GM19351 (cell line): ENCODE data around the gene GCNT2.
"Not testable (repeated sequence)": the region's sequence is repeated elsewhere in the genome, so short reads cannot be mapped to it uniquely, and the experiment has no call there.

Experiments used
- ATAC-seq: cut with Tn5 transposase; IDR thresholded peaks from one replicate; pipeline ENCODE4 v1.9.1; 2021; ENCODE audit warnings: mild to moderate bottlenecking, moderate library complexity; ENCODE audit not compliant: unreplicated experiment

GCNT2 gene

GRCh38 chr6:10655508-10656055 is 134.4 kb downstream of the GCNT2 start:
- ATAC-seq: no peak

GRCh38 chr6:10658910-10659698 is 138.0 kb downstream of the GCNT2 start:
- ATAC-seq: no peak

DNA sequence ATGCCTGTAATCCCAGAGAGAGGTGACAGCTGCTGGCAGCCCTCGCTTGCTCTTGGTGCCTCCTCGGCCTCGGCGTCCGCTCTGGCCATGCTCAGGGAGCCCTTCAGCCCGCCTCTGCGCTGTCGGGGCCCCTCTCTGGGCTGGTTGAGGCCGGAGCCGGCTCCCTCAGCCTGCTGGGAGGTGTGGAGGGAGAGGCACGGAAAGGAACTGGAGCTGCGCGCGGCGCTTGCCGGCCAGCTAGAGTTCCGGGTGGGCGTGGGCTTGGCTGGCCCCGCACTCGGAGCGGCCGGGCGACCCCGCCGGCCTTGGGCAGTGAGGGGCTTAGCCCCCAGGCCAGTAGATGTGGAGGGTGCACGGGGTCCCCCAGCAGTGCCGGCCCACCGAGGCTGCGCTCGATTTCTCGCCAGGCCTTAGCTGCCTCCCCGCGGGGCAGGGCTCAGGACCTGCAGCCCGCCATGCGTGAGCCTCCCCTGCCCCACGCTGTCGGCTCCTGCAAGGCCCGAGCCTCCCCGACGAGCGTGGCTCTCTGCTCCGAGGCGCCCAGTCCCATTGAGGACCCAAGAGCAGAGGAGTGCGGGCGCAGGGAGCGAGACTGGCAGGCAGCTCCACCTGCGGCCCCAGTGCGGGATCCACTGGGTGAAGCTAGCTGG is 138.7 kb downstream of the GCNT2 start:
- peak; percentile 62 for ATAC-seq

- ATAC-seq: not testable (repeated sequence)
These were observed 139.5 kb downstream of the GCNT2 start for GRCh38 chr6:10660431-10661191.

GRCh38 chr6:10662207-10662606 is 141.1 kb downstream of the GCNT2 start:
- ATAC-seq: no peak

GRCh38 chr6:10662742-10663141 is 141.6 kb downstream of the GCNT2 start:
- ATAC-seq: no peak

DNA sequence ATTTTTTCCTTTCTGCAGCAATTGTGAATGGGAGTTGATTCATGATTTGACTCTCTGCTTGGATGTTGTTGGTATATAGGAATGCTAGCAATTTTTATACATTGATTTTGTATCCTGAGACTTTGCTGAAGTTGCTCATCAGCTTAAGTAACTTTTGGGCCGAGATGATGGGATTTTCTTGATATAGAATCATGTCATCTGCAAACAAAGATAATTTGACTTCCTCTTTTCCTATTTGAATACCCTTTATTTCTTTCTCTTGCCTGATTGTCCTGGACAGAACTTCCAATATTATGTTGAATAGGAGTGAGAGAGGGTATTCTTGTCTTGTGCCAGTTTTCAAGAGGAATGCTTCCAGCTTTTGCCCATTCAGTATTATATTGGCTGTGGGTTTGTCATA is 144.4 kb downstream of the GCNT2 start:
- not testable (repeated sequence) for ATAC-seq

DNA sequence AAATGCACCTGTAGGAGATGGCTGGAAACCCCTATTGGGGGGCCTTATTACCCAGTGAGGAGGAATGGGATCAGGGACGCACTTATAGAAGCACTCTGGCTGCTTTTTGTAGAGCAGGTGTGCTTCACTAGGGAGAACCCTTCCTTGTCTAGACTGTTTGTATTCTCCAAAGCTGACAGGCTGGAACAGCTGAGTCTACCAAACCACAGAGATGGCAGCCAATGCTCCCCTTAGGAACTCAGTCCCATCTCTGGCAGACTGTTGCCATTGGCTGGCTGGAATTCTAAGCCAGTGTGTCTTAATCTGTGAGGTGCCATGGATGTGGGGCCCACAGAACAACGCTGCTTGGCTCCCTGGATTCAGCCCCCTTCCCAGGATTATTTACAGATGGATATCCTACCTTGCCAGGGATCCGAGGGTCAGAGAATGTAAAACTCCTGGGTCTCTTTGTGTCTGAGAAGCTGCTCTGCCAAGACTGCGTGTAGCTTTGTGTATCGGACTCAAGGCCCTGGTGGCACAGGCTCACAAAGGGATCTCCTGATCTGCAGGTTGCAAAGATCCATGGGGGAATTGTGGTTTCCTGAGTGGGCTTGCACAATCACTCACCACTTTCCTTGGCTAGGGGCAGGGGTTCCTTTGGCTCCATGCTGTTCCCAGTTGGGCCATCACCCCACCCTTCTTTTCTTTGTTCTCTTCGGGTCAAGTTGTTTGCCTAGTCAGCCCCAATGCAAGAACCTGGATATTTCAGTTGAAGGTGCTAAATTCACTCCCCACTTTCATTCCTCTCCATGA is 147.2 kb downstream of the GCNT2 start:
- no peak for ATAC-seq

DNA sequence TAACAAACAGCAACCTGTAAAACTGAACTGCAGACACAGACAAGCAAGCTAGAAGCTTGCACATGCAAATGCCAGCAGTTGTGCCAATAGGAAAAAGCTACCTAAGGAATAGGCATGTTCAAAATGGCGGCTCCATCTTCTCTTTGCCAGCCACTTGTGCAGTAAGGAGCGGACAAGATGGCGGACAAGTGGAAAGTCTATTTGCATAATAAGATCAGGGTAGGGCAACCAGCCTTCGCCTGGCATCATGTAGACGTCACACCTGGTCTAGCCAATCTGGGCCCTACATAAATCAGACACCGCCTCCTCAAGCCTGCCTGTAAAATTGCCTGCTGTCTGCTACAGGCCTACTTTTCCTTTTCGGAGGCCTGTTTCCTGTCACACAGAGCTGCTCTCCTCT is 155.3 kb downstream of the GCNT2 start:
- no peak for ATAC-seq

DNA sequence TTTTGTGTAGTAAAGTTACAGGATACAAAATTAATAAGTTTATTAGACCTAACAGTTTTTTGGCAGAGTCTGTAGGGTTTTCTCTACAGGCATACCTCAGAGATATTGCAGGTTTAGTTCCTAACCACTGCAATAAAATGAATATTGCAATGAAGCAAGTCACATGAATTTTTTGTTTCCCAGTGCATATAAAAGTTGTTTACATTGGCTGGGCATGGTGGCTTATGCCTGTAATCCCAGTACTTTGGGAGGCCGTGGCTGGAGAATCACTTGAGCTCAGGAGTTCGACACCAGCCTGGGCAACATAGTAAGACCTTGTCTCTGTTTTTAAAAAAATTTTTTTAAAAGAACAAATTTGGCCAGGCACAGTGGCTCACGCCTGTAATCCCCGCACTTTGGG is 157.3 kb downstream of the GCNT2 start:
- no peak for ATAC-seq
